ENCODE data around the gene GATA2.

- TF ChIP-seq, protein P1, sequence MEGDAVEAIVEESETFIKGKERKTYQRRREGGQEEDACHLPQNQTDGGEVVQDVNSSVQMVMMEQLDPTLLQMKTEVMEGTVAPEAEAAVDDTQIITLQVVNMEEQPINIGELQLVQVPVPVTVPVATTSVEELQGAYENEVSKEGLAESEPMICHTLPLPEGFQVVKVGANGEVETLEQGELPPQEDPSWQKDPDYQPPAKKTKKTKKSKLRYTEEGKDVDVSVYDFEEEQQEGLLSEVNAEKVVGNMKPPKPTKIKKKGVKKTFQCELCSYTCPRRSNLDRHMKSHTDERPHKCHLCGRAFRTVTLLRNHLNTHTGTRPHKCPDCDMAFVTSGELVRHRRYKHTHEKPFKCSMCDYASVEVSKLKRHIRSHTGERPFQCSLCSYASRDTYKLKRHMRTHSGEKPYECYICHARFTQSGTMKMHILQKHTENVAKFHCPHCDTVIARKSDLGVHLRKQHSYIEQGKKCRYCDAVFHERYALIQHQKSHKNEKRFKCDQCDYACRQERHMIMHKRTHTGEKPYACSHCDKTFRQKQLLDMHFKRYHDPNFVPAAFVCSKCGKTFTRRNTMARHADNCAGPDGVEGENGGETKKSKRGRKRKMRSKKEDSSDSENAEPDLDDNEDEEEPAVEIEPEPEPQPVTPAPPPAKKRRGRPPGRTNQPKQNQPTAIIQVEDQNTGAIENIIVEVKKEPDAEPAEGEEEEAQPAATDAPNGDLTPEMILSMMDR (IDR thresholded peaks at IDR 0.05): no peak
- no peak for TF ChIP-seq POLR2A (IDR thresholded peaks at IDR 0.05)
Observed at GRCh38 chr3:128503751-128504532, 10.9 kb upstream of the GATA2 start.

Data from thyroid gland (tissue), 4 donors.